Measurements from ENCODE around the gene FMN1.

Gene FMN1

DNA sequence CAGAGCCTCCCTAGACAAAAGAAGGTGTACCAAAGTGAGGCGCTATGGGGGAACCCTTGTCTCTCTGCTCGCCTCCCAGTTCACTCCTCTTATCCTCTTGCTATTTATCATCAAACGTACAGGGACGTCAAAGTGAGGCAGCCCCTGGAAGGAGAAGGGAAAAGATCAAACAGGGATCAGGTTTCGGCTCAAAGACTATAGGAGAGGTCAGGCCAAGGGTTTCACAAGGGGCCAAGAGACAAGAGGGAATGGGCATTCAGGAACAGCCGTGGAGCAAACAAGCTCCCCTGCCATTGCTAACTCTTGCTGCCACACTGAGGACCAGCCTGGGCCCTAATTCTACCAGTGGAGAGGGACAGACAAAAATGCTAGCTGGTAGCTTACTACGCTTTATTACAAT is 308.1 kb downstream of the FMN1 start:
- in situ Hi-C loops (cut with MboI; ENCODE audit: low sequenced_read_pairs, unreplicated experiment), result no loop called here
- DNase-seq (ENCODE audit: low spot score), result no peak
- TF ChIP-seq, protein P1, sequence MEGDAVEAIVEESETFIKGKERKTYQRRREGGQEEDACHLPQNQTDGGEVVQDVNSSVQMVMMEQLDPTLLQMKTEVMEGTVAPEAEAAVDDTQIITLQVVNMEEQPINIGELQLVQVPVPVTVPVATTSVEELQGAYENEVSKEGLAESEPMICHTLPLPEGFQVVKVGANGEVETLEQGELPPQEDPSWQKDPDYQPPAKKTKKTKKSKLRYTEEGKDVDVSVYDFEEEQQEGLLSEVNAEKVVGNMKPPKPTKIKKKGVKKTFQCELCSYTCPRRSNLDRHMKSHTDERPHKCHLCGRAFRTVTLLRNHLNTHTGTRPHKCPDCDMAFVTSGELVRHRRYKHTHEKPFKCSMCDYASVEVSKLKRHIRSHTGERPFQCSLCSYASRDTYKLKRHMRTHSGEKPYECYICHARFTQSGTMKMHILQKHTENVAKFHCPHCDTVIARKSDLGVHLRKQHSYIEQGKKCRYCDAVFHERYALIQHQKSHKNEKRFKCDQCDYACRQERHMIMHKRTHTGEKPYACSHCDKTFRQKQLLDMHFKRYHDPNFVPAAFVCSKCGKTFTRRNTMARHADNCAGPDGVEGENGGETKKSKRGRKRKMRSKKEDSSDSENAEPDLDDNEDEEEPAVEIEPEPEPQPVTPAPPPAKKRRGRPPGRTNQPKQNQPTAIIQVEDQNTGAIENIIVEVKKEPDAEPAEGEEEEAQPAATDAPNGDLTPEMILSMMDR (IDR thresholded peaks at IDR 0.05; ENCODE audit: borderline replicate concordance, control extremely low read depth, extremely low read depth, insufficient read depth, missing control alignments), result no peak

DNA sequence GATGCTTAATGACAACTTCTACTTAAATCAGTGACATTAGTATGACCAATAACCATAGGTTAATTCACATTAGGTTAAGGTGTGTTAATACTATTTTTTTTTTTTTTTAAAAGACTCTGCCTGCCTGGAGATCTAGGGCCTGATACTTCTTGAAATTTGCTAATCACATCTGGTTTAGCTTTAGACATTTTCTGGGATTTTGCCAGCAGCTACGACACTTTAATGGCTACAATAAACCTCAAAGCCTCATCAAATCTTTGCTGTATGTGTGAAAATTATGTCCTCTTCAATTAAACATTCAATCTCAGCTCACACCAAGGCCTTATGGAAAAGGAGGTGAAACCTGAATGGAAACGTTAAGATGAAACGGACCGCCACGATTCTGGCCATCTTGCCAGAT is 308.8 kb downstream of the FMN1 start:
- in situ Hi-C loops (cut with MboI; ENCODE audit: low sequenced_read_pairs, unreplicated experiment), result no loop called here
- no peak for DNase-seq (ENCODE audit: low spot score)
- TF ChIP-seq, protein P1 (IDR thresholded peaks at IDR 0.05; ENCODE audit: borderline replicate concordance, control extremely low read depth, extremely low read depth, insufficient read depth, missing control alignments), result no peak

DNA sequence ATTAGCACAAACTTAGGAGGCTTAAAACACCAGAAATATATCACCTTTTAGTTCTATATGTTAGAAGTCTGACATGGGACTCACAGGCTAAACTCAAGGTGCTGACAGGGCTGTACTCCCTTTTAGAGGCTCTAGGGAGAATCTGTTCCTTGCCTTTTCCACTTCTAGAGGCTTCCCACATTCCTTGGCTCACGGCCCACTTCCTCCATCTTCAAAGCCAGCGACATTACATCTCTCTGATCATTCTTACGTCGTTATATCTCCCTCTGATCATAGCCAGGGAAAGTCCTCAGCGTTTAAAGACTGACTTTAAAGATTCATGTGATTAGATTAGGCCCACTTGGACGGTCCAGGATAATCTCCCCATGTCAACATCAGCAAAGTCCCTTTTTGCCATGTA is 310.4 kb downstream of the FMN1 start:
- DNase-seq (ENCODE audit: low spot score), result no peak
- in situ Hi-C loops (cut with MboI; ENCODE audit: low sequenced_read_pairs, unreplicated experiment), result no loop called here
- TF ChIP-seq, protein P1 (IDR thresholded peaks at IDR 0.05; ENCODE audit: borderline replicate concordance, control extremely low read depth, extremely low read depth, insufficient read depth, missing control alignments), result no peak

DNA sequence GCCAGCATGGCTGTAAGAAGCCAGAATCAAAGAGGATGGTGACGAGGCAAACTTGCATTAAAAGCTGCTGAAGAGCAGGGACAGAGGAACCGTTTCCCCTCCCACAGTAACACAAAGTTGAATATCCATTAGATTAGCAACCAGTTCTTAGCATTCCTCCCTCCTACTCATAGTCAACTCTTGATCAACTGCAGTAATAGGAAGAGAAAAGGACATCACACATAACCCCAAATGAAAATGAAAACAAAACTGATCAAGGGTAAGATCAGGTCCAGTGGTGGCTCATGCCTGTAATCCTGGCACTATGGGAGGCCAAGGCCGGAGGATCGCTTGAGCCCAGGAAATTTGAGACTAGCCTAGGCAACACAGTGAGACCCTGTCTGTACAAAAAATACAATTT is 311.6 kb downstream of the FMN1 start:
- no peak for DNase-seq (ENCODE audit: low spot score)
- TF ChIP-seq, protein P1 (IDR thresholded peaks at IDR 0.05; ENCODE audit: borderline replicate concordance, control extremely low read depth, extremely low read depth, insufficient read depth, missing control alignments), result no peak
- in situ Hi-C loops (cut with MboI; ENCODE audit: low sequenced_read_pairs, unreplicated experiment), result no loop called here

DNA sequence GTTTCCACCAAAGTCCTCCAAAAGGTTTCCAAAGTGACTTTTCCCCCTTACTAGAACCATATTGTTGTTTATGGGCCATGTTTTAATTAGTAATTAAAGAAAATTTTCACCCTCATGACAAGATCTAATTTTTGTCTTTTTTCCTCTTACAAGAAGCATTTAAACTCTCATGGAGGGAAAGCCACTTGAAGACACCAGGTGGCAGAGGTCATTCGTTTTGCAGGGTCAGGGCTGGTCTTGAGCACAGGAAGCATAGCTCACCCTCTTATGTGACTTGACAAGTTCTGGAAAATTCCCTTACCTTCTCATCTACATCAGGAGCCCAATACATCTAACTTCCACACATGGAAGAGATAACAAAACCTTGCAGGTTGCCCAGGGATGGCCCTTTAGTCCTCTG is 313.0 kb downstream of the FMN1 start:
- no peak for DNase-seq (ENCODE audit: low spot score)
- TF ChIP-seq, protein P1 (IDR thresholded peaks at IDR 0.05; ENCODE audit: borderline replicate concordance, control extremely low read depth, extremely low read depth, insufficient read depth, missing control alignments), result no peak
- in situ Hi-C loops (cut with MboI; ENCODE audit: low sequenced_read_pairs, unreplicated experiment), result no loop called here

DNA sequence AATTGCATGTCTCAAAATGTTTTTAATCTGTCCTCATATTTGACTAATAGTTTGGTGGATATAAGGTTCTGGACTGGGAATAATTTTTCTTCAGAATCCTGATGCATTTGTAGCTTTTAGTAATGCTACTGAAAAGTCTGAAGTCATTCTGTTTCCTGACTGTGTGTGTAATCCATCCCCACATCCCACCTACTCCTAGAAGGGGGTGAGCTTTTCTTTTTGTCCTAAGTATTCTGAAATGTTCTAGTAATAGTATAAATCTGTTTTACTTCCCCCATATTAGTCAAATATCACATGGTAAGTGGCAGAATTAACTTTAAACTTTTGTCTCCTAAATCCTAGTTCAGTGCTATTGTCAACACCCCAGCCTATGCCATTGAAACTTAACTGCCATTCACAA is 313.9 kb downstream of the FMN1 start:
- TF ChIP-seq, protein P1 (IDR thresholded peaks at IDR 0.05; ENCODE audit: borderline replicate concordance, control extremely low read depth, extremely low read depth, insufficient read depth, missing control alignments), result no peak
- no peak for DNase-seq (ENCODE audit: low spot score)
- in situ Hi-C loops (cut with MboI; ENCODE audit: low sequenced_read_pairs, unreplicated experiment), result no loop called here

DNA sequence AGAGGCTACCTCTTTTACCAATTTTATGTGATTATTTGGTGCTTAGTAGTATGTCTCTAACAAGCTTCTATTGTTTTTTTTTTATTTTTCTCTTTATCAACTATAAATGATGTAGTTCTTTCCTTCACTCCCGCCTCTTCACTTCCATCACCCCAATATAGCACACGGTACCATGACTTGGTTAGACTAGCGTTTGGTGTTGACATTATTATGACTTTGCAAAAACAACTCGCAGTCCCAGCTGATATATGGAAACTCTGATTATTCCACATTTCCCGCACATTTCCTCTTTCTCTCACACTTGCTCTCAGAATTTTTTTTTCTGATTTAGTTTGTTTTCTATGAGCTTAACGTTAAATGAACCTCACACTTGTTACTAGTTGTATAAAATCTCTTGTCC is 314.5 kb downstream of the FMN1 start:
- DNase-seq (ENCODE audit: low spot score), result no peak
- in situ Hi-C loops (cut with MboI; ENCODE audit: low sequenced_read_pairs, unreplicated experiment), result no loop called here
- TF ChIP-seq, protein P1 (IDR thresholded peaks at IDR 0.05; ENCODE audit: borderline replicate concordance, control extremely low read depth, extremely low read depth, insufficient read depth, missing control alignments), result no peak
